Eye (tissue), 1 donor: ENCODE measurements around the gene FLVCR2.

Experiments used
- DNase-seq: peaks from one replicate; pipeline ENCODE4 v3.0.0-alpha.2; 2015

Gene FLVCR2

DNA sequence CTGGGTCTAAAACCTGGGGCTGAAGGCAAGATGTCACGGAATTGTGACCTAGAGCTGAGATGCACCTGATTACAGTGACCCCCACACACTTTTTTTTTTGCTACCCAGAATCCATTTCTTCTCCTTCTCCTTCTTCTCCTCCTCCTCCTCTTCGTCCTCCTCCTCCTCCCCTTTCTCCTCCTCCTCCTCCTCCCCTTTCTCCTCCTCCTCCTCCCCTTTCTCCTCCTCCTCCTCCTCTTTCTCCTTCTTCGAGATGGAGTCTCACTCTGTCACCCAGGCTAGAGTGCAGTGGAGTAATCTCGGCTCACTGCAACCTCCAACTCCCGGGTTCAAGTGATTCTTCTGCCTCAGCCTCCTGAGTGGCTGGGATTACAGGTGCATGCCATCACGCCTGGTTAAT, 19.4 kb upstream of the FLVCR2 start:
- DNase-seq = no peak

DNA sequence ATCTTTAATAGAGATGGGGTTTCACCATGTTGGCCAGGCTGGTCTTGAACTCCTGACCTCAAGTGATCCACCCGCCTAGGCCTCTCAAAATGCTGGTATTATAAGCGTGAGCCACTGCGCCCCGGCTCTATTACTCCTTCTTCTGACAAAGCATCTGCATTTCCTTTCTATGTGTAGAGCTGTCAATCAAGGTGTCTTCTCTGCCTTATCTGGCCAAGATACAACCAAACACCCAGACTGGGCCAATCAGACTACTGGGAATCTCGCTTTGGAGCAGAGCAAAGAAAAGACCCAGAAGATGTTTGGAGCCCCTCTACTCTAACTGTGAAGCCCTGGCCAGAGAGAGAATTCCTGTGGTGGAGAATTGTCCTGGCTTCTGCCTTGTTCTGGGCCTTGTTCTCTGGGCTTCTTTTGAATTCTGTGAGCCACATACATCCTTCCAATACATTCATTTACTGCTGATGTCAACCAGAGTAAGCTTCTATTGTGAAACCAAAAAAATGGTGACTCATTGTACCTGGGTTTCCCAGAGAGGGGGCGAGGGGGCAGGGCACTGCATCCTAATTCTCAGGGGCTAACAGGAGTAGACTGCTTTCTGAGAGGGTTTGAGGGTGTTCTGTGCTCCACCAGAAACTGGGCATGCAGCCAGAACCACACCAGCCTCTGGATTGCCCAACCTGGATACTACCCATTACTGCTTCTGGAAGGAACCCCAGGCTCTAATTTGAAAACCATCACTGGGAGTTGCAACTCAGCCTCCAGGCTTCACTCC, 18.8 kb upstream of the FLVCR2 start:
- DNase-seq = no peak

DNA sequence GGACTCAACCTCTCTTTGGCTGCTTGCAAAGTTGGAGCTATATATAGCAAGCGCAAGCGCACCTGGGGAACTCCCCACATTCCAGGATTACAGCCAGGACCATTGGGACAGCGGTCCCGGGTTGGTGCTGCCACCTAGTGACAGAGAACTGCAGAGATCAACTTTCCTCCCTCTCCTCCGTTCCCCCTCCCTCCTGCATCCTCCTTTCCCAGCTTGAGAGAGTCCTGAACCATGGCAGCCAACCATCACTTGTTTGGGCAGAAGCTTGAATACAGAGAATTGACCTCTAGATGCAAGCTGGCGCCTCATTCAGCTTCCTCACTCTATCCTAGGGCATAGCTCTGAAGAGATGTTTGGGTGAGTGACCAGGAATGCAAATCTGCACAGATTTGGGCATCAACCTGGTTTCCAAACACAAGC, 17.4 kb upstream of the FLVCR2 start:
- peak; percentile 88 for DNase-seq

DNA sequence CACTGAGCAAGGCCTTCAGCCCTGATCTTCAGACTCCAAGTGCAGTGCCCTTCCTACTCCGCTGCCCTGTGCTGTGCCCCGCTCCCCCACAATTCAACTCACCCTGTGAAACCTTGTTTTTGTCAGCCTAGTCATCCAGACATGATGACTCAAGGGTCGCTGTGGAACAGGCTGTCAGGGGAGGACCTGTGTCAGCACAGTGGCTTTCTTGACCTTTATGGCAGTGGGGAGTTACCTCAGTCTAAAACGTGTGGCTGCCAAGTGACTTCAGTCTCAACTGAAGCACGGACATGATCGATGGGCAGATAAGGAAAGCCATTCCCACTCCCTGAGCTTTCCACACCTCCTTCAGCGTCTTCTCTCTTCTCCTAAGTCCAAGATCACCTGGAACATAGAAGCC, 16.3 kb upstream of the FLVCR2 start:
- DNase-seq = no peak

DNA sequence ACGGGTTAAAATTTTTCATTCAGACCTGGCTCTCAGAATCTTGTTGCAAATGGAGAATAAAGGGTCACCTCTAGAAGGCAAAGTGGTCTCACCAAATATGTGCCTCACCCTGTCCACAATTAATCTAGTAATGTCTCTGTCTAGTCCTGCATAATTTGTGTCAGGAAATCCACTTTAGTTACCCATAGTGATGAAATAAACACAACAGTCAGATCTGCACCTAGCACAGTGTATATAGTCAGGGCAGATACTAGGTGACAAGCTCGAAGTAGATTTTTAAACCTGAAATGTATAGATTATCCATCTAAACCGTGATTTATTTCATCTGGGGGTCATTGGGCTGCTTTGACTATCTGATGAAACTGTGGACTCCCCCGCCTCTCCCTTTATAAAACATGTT, 15.9 kb upstream of the FLVCR2 start:
- no peak for DNase-seq

DNA sequence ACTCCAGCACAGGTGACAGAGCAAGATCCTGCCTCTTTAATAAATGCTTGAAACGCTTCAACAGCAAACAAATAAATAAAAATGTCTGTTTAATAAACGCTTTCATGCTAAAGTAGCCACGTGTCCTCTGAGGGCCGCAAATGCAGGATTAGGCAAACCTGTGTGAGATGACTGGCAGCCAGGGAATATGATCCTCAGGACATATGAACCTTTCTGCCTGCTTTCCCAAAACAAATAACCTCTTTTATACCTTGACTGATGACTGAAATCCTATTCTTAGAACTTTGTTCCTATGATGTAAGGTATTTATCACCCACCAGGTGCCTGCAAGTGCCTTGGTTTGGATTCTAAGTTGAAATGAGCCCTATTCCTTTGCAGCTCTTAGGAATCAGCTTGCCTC, 14.5 kb upstream of the FLVCR2 start:
- no peak for DNase-seq

DNA sequence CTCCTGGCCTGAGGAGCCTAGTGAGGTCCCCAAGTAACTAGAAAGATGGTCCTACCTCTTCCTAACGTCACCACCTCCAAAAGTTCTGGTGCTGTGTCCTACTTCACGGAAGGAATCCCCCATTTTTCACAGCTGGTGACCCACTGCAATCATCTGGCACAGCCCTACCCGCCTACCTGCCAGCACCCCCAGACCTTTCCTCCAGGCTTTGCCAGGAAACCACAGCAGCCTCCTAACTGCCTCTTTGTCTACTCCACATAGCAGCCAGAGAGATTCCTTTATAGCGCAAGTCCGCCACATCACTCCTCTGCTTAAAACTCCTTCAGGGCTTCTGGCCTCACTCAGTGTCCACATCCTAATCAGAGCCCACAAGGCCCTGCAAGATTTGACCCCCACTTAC, 13.4 kb upstream of the FLVCR2 start:
- DNase-seq = no peak

DNA sequence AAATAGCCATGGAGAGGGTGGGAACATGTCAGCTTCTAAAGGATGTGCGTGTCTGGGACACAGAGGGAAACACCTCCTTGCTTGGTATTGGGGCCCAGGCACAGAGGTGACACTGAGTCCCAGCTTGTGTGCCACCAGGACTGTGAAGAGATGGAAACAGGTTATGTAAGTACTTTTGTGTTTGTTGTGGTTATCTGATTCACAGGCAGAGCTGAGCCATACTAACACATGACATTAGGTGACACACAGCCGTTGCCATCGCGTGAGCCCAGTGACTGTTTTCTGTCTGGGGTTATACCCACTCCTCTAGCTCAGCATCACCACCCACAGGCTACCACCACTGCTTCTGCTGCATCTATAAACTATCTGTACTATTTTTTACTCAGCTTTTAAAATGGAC, 12.1 kb upstream of the FLVCR2 start:
- DNase-seq = no peak

DNA sequence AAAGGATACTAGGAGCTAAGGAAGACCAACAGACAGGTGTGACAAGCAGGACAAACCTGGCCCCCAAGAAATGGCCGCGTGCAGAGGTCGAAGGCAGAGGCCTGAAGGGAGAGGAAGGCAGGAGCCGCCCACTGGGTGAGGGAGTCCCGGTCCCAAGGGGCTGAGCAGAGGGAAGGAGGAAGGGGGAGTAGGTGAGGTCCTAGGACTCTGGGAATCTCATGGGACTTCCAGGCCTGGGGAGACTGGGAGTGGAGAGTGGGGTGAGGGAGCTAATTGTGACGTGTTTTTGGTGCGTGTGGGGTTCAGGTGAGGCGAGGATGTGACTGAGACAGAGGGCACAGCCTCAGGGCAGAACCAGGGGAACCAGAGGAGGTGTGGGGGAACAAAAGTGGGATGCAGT, 11.7 kb upstream of the FLVCR2 start:
- no peak for DNase-seq

DNA sequence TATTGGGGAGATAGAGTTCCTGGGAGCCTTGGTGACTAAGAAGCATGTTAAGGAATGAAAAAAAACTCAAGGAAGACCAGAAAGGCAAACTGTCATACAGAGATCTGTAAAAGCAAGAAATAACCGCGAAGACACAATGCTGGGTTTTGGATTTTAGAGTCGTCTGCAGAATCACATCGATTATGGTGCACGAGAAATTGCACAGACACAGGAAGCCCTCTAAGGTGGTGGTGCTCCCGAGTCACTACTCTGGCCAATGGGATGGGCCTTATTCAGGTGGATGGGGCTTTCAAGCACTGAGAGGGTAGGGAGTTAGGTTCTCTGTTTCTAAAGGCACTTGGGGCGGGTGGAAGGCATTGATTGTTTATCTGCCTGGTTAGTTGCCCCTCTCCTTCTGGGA, 10.3 kb upstream of the FLVCR2 start:
- DNase-seq = no peak

DNA sequence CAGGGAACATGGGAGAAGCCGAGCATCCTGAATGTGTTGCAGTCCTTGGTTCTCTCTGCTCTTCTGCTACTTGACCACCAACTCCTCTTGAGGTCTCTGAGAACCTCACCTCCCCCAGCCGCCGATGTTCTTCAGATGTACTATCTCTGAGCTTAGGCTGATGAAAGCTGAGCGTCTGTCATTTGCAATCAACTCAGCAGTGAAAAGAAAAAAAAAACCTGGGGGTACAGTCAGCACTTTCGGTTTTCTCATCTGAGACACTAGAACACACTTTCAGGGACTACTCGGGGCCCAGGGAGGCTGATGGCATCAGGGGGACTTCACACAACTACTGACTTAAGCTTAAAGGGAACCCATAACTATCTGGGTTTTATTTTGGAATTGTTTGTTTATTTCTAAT, 9.6 kb upstream of the FLVCR2 start:
- DNase-seq = no peak

DNA sequence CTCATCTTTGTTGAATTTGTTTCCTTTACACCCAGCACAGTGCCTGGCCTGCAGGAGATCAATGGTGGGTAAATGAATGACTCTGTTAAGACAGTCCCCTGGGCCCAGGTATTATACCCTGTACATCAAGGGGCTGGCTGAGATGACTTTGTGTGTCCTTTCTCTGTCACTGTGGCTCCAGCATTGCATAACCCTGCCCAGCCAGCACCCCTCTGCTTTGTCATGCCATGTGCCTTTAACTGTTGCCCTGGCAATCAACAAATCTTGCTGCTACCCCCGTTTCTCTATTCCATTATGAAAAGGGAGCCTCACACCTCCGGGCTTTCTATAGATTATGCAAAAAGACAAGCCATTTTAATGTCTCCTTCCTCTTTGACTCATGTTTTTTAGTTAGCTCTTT, 7.6 kb upstream of the FLVCR2 start:
- no peak for DNase-seq

DNA sequence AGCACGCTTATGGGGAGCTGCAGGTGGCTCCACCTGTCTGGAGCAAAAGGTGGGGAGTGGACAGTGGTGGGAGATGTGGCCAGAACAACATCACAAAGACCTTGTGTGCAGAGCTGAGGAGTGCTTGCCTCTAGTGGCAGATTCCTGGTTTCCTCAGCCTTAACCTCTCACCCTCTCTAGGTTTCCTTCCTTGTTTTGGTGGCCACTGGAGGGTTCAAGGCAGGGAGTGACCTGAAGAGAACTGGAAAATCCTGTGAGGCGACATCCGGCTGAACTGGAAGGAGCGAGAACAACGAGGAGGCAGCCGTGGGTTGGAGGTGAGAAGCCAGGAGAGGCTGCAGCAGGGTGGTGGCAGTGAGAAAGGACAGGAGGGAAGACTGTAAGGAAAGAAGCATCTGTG, 6.3 kb upstream of the FLVCR2 start:
- no peak for DNase-seq

DNA sequence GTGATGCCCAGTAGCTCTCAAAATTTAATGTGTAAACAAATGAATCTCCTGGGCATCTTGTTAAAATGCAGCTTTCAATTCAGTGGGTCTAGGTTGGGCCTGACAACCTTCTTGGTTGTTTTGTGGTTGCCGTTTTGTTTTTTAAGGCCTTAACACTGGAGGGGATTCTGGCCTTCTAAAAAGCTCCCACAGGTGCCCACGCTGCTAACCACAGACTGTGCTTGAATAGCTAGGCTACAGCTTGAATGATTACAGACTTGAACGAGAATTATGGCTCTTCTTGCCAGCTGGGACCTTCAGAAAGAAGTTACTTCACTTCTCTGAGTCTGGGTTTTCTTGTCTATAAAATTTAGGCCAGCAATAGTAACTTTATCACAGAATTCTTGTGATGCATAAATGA, 1.3 kb upstream of the FLVCR2 start:
- DNase-seq = no peak

DNA sequence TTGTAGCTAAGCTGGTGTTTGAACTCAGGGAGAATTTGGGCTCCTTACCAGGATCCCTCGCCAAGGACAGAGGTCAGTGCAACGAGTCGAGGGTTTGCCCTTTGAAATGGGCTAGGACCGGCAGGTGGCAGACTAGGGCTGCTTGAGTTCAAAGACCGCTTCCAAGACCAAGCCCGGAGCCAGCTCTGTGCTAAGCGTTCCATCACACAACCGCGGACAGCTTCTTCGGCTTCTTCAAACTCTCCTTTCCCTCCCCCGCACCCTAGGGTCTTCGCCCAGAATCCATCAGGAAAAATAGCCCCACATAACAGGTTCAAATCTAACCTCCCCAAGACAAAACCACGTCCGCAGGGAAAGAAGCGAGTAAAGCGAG, 705 bp upstream of the FLVCR2 start:
- DNase-seq = peak; percentile 91

DNA sequence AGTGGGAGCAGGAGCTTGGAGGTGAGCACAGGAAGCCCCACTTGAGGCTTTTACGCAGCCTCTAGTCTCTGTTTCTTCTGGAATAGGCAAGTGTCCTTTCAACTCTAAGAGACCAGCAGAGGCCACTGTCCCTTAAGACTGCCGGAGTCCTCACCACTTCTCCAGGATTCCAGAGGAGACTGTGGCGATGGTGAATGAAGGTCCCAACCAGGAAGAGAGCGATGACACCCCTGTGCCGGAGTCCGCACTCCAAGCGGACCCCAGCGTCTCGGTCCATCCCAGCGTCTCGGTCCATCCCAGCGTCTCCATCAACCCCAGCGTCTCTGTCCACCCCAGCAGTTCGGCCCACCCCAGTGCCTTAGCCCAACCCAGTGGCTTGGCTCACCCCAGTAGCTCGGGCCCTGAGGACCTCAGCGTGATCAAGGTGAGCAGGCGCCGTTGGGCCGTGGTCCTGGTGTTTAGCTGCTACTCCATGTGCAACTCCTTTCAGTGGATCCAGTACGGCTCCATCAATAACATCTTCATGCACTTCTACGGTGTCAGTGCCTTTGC, 442 bp downstream of the FLVCR2 start:
- peak; percentile 68 for DNase-seq

DNA sequence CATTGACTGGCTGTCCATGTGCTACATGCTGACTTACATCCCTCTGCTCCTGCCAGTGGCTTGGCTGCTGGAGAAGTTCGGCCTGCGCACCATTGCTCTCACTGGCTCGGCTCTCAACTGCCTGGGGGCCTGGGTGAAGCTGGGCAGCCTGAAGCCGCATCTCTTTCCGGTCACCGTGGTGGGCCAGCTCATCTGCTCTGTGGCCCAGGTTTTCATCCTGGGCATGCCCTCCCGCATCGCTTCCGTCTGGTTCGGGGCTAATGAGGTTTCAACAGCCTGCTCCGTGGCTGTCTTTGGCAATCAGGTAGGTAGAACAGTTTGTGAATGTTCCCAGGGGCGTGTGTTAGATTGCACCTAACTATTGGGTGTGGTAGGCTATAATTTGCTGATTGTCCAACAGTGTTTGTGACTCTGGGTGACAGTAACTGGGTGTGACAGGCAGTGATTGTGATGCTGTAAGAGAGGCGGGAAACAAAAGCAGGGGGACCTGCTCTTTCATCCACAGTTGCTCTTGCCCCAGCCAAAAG, 981 bp downstream of the FLVCR2 start:
- DNase-seq = peak; percentile 26

DNA sequence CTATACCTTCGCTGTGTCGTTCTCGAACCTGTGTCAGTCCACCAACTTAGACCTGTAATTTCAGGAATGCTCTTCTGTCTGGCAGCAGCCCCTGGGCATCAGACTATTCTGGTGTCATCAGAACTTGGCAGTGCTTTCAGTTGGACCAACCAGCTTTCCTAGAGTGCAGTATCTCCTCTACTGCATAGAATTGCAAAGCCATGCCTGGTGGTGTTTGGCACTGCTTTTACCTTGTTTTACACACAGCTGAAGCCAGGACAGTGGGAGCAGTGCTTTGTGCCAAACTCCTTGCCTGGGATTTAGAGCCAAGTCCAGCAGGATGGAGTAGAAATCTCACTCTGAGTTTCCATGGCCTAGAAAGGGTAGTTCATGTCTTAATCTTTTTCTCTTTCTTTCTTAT, 1.5 kb downstream of the FLVCR2 start:
- DNase-seq = no peak

DNA sequence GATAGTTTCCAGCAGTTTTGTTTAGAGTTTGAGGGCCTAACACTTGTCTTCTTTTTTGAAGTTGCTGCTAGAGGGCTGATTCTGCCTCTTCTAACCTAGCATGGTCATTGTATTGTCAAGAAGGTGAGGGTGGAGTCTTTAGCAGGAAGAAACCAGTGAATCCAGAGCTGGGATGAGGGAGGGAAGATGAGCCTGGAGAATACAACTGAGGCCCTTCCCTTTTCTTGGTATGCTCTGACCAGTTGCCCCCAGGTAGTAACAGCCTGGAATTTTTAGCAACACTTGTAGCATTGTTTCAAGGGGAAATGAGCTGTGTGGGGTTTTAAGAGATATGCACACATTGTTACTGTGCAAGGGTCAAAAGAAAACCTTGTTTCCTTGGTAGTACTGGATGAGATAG, 9.0 kb downstream of the FLVCR2 start:
- no peak for DNase-seq

DNA sequence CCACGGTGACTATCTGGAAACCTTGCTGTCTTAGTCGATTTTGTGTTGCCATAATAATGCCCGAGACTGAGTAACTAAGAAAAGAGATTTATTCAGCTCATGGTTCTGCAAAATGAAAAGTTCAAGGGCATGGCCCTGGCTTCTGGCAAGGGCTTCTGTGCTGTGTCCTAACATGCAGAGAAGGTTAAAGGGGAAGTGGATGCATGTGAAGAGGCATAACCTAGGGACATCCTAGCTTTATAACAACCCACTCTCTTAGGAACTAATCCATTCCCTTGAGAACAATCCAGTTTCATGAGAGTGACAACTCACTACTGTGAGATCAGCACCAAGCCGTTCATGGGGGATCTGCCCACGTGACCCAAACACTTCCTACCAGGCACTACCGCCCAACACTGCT, 11.5 kb downstream of the FLVCR2 start:
- DNase-seq = no peak

DNA sequence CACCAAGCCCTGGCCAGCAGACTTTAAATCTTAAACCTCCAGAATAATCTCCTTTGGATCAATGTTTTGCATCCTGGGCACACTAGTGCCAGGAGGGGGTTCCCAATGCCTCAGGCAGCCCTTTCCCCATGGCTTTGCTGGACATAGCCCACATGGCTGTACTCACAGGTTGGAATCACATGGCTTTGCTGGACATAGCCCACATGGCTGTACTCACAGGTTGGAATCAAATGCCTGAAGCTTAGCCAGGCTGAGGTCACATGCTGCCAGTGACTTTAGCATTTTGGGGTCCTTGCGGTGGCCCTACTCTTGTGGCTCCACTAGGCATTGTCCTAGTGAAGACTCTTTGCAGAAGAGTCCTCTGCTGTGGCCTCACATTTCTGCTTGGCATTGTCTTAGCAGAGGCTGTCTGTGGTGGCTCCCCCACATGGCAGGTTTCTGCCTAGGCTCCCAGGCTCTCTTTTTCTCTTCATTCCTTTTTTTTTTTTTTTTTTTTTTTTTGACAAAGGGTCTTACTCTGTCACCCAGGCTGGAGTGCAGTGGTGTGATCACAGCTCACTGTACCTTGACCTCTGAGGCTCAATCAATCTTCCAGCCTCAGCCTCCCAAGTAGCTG, 13.0 kb downstream of the FLVCR2 start:
- no peak for DNase-seq

DNA sequence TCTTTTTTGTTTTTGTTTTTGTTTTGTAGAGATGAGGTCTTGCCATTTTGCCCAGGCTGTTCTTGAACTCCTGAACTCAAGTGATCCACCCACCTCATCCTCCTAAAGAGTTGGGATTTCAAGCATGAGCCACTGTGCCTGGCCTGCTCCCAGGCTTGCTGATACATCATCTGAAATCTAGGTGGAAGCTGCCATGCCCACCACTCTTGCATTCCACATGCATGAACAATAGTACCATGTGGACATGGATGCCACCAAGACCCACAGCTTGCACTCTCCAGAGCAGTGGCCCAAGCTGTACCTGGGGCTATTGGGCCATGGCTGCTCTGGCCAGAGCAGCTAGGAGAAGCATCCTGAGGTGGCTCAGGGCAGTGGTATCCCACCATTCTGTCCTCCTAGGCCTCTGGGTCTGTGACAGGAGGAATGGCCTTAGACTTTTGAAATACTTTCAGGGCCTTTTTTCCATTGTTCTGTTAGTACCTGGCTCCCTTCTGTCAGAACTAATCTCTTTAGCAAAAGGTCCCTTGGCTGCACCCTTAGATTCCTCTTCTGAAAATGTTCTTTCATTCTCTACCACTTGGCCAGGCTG, 13.7 kb downstream of the FLVCR2 start:
- no peak for DNase-seq

DNA sequence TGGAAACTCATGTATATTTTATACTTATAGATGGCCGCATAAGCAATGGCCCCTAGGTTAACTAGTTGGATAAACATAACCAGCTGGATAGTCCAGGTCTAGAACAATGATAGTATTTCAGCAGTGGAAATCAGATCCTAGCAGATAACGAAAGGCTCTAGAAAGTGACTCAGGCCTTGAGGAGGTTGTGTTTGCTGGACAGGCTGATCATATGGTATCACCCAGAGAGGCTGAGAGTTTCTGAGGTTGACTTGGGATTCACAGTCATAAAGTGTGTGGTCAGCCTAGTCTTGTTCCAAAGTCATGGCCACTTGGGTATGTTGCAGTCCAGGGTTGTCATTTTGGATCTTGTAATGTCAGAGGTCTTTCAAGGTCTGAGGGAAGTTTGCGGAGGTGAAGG, 16.8 kb downstream of the FLVCR2 start:
- DNase-seq = no peak

DNA sequence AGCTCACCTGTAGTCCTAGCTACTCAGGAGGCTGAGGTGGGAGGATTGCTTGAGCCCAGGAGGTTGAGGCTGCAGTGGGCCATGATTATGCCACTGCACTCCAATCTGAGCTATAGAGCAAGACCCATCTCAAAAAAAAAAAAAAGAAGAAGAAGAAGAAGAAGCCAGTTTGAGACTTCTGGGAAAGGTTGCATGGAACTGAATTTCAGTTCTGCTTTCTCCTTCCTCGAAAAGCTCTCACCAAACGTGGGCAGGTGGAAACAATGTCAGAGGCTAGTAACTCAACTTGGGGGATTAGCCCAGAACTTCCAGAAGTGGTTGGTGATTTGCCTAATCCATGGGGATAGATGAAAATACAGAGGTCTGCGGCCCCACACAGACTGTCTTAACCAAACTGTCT, 18.7 kb downstream of the FLVCR2 start:
- no peak for DNase-seq
